SK-N-MC (cell line): ENCODE data around the gene OPA1.

ENCODE experiments used
- DNase-seq: peaks from one replicate; pipeline ENCODE4 v3.0.0-alpha.2; 2011; ENCODE audit warnings: low read depth, low spot score
- H3K27ac ChIP-seq: fragments of 200-600 bp; sonication (generic); 2 replicates; pipeline ENCODE4 v1.5.1; 2016; ENCODE audit warnings: mixed run types
- H3K36me3 ChIP-seq: fragments of 200-600 bp; sonication (generic); 2 replicates; pipeline ENCODE4 v1.6.1; 2017; ENCODE audit warnings: antibody characterized with exemption, low read length, mixed read lengths; ENCODE audit not compliant: insufficient read depth
- H3K4me3 ChIP-seq: fragments of 200-600 bp; sonication (generic); 2 replicates; pipeline ENCODE4 v1.5.1; 2016
- H3K9ac ChIP-seq: fragments of 200-600 bp; sonication (generic); 2 replicates; pipeline ENCODE4 v1.8.0; 2017; ENCODE audit warnings: mixed run types, mixed read lengths; ENCODE audit not compliant: insufficient read length
- H3K9me3 ChIP-seq: fragments of 200-600 bp; sonication (generic); 2 replicates; pipeline ENCODE4 v1.6.1; 2017; ENCODE audit warnings: low read depth, mild to moderate bottlenecking, antibody characterized with exemption, low read length, moderate library complexity, mixed read lengths
- EZH2 ChIP-seq: fragments of 200-600 bp; sonication (generic); IDR thresholded peaks from one replicate; pipeline ENCODE4 v1.6.1; 2017; ENCODE audit warnings: antibody characterized with exemption
- FOXP2 ChIP-seq: optimal IDR thresholded peaks from 2 replicates; pipeline ENCODE3; 2011; ENCODE audit warnings: mild to moderate bottlenecking, moderate library complexity; ENCODE audit not compliant: insufficient read depth; ENCODE audit errors: extremely low read length, control extremely low read depth
- POLR2AphosphoS5 ChIP-seq: IDR thresholded peaks from 2 replicates; pipeline ENCODE4 v1.6.1; 2012; ENCODE audit warnings: mild to moderate bottlenecking, low read depth, low read length, borderline replicate concordance

OPA1 gene

GRCh38 chr3:193556841-193557240 lies 36.2 kb upstream of the OPA1 start:
- Histone ChIP-seq H3K9ac (no peak overlapping the region), H3K27ac (no peak overlapping the region), H3K36me3 (no peaks in the 10 kb centered on the region), H3K9me3 (no peaks in the 10 kb centered on the region), H3K4me3 (no peak overlapping the region)
- TF ChIP-seq FOXP2 (no peak), EZH2 (no peak), POLR2AphosphoS5 (no peak)
- no peak for DNase-seq

GRCh38 chr3:193559100-193559499 lies 33.9 kb upstream of the OPA1 start:
- Histone ChIP-seq H3K9ac (no peak overlapping the region), H3K27ac (no peak overlapping the region), H3K4me3 (no peak overlapping the region), H3K36me3 (no peaks in the 10 kb centered on the region), H3K9me3 (no peaks in the 10 kb centered on the region)
- TF ChIP-seq FOXP2 (no peak), EZH2 (no peak), POLR2AphosphoS5 (no peak)
- no peak for DNase-seq

GRCh38 chr3:193560091-193560490 lies 32.9 kb upstream of the OPA1 start:
- DNase-seq, result no peak
- H3K27ac ChIP-seq, result no peak overlapping the region
- no peaks in the 10 kb centered on the region for H3K9me3 ChIP-seq
- H3K36me3 ChIP-seq, result no peaks in the 10 kb centered on the region
- H3K4me3 ChIP-seq, result no peak overlapping the region
- H3K9ac ChIP-seq, result no peak overlapping the region
- TF ChIP-seq POLR2AphosphoS5 (no peak), FOXP2 (no peak), EZH2 (no peak)

- no peak overlapping the region for H3K9ac ChIP-seq
- no peak overlapping the region for H3K27ac ChIP-seq
- no peak for DNase-seq
- no peaks in the 10 kb centered on the region for H3K36me3 ChIP-seq
- TF ChIP-seq POLR2AphosphoS5 (no peak), EZH2 (no peak), FOXP2 (no peak)
- no peak overlapping the region for H3K4me3 ChIP-seq
- no peaks in the 10 kb centered on the region for H3K9me3 ChIP-seq
These were observed 32.1 kb upstream of the OPA1 start for GRCh38 chr3:193560870-193561269.

- no peak overlapping the region for H3K27ac ChIP-seq
- DNase-seq, result no peak
- H3K9me3 ChIP-seq, result no peaks in the 10 kb centered on the region
- H3K36me3 ChIP-seq, result no peaks in the 10 kb centered on the region
- TF ChIP-seq POLR2AphosphoS5 (no peak), EZH2 (no peak), FOXP2 (no peak)
- H3K9ac ChIP-seq, result no peak overlapping the region
- no peak overlapping the region for H3K4me3 ChIP-seq
These were observed 29.6 kb upstream of the OPA1 start for GRCh38 chr3:193563426-193563825.

GRCh38 chr3:193564012-193564411 lies 29.0 kb upstream of the OPA1 start:
- no peak overlapping the region for H3K4me3 ChIP-seq
- no peak for DNase-seq
- H3K36me3 ChIP-seq, result no peaks in the 10 kb centered on the region
- no peaks in the 10 kb centered on the region for H3K9me3 ChIP-seq
- TF ChIP-seq POLR2AphosphoS5 (no peak), EZH2 (no peak), FOXP2 (no peak)
- no peak overlapping the region for H3K9ac ChIP-seq
- H3K27ac ChIP-seq, result no peak overlapping the region

GRCh38 chr3:193569119-193569518 lies 23.9 kb upstream of the OPA1 start:
- no peak for DNase-seq
- no peak overlapping the region for H3K4me3 ChIP-seq
- H3K36me3 ChIP-seq, result no peaks in the 10 kb centered on the region
- no peaks in the 10 kb centered on the region for H3K9me3 ChIP-seq
- no peak overlapping the region for H3K9ac ChIP-seq
- TF ChIP-seq EZH2 (no peak), FOXP2 (no peak), POLR2AphosphoS5 (no peak)
- no peak overlapping the region for H3K27ac ChIP-seq

- no peak overlapping the region for H3K4me3 ChIP-seq
- H3K9ac ChIP-seq, result no peak overlapping the region
- H3K27ac ChIP-seq, result no peak overlapping the region
- H3K36me3 ChIP-seq, result no peaks in the 10 kb centered on the region
- peak; percentile 61 for DNase-seq
- H3K9me3 ChIP-seq, result no peaks in the 10 kb centered on the region
- TF ChIP-seq EZH2 (no peak), FOXP2 (no peak), POLR2AphosphoS5 (no peak)
These were observed 20.5 kb upstream of the OPA1 start for GRCh38 chr3:193572426-193572908.
